ENCODE results near the gene FARP2.

DNA sequence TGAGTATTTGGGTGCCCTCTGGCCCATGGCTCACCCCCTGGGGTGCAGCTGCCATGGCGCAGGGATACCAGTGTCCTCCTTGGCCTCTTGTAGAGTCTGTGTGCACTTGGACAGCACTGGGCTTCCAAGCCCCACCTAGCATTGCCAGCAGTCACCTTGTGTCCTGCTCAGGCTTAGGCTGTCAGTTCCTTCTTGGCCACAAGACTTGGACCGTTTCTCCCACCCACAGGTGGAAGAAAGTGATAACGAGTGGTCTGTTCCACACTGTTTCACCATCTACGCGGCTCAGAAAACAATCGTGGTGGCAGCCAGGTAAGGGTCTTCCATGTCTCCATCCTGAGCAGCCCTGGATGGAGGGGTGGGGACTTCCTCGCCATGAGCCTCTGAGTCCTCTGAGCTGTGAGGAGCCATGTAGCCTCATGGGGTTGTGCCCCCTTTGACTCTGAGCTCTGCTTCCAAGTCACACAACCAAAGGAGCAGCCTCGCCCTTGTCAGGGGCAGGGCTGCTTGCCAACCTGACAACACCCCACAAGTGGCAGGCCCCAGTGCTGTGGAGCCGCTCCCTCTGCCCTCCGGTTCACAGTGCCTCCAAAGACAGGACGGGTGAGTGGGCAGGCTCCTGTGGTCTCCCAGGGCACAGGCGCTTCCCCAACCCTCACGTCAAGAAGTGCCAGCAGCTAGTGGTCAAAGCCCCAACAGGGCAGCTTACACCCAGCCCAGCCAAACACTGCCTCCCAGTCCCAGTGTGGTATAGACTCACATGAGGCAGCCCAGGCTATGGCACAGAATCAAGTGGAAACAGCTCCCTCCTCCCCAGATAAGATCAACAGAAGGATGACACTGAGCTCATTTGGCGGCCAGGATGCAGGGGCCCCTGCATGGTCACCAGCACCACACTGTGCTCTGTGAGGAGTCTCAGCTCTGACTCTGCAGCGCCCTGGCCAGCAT lies 133.9 kb downstream of the FARP2 start:
- TF ChIP-seq POLR2A (IDR thresholded peaks at IDR 0.05) (no peak), EP300 (IDR thresholded peaks at IDR 0.05) (no peak), POLR2AphosphoS5 (IDR thresholded peaks at IDR 0.05) (no peak)
- TF ChIP-seq, protein P1, sequence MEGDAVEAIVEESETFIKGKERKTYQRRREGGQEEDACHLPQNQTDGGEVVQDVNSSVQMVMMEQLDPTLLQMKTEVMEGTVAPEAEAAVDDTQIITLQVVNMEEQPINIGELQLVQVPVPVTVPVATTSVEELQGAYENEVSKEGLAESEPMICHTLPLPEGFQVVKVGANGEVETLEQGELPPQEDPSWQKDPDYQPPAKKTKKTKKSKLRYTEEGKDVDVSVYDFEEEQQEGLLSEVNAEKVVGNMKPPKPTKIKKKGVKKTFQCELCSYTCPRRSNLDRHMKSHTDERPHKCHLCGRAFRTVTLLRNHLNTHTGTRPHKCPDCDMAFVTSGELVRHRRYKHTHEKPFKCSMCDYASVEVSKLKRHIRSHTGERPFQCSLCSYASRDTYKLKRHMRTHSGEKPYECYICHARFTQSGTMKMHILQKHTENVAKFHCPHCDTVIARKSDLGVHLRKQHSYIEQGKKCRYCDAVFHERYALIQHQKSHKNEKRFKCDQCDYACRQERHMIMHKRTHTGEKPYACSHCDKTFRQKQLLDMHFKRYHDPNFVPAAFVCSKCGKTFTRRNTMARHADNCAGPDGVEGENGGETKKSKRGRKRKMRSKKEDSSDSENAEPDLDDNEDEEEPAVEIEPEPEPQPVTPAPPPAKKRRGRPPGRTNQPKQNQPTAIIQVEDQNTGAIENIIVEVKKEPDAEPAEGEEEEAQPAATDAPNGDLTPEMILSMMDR (IDR thresholded peaks at IDR 0.05): no peak
